ENCODE data around the gene ALKBH5.

DNA sequence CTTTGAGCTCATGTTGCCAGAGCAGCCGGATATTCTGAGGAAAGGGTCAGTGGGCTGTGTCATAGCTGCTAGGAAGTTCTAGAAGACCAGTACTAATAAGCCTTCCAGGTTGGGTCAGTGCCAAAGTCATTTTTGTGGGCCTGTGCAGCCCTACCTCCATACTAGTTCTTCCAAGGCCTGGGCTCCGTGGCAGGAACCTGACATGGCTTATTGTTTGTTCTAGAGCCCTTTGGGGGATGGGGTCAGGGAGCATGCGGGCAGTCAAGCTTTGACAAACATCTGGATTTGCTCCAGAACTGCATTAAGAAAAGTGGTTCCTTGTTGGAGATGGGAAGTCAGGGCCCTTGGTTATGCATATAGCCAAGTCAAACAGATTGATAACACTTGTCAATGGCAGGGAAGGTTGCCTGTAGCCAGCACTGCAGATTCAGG is 7.6 kb downstream of the ALKBH5 start:
- TF ChIP-seq, protein P1, sequence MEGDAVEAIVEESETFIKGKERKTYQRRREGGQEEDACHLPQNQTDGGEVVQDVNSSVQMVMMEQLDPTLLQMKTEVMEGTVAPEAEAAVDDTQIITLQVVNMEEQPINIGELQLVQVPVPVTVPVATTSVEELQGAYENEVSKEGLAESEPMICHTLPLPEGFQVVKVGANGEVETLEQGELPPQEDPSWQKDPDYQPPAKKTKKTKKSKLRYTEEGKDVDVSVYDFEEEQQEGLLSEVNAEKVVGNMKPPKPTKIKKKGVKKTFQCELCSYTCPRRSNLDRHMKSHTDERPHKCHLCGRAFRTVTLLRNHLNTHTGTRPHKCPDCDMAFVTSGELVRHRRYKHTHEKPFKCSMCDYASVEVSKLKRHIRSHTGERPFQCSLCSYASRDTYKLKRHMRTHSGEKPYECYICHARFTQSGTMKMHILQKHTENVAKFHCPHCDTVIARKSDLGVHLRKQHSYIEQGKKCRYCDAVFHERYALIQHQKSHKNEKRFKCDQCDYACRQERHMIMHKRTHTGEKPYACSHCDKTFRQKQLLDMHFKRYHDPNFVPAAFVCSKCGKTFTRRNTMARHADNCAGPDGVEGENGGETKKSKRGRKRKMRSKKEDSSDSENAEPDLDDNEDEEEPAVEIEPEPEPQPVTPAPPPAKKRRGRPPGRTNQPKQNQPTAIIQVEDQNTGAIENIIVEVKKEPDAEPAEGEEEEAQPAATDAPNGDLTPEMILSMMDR (IDR thresholded peaks at IDR 0.05): no peak
- no peak for TF ChIP-seq EZH2 (IDR thresholded peaks at IDR 0.05)

All from neural progenitor cell (in vitro differentiated cells).